ENCODE results near the gene DNAJC27. TPM values are rescaled to one million over a fixed set of nuclear protein-coding genes. Genes with fewer than 3 reads are reported as not detected.

DNAJC27 gene
- total RNA-seq, 2 donors from 2014 or later: 6.2 to 6.5 TPM

GRCh38 chr2:24955921-24956320 is 15.8 kb downstream of the DNAJC27 start:
- peaks cover 75% of the 10 kb centered on the region for H3K36me3 Mint-ChIP-seq (ENCODE audit: low read depth)

GRCh38 chr2:24955232-24955631 is 16.5 kb downstream of the DNAJC27 start:
- Histone ChIP-seq H3K27ac (ENCODE audit: low read depth, low read length) (no peak overlapping the region), H3K27me3 (ENCODE audit: control insufficient read depth, insufficient read depth, low read length, poor library complexity, severe bottlenecking) (no peaks in the 10 kb centered on the region), H3K4me1 (ENCODE audit: control insufficient read depth, insufficient read depth, low read length) (no peaks in the 10 kb centered on the region), H3K9me3 (ENCODE audit: control insufficient read depth, low read length) (peaks cover 22% of the 10 kb centered on the region), H3K4me3 (ENCODE audit: low read length) (no peak overlapping the region), H3K9ac (ENCODE audit: extremely low read depth, low read length, poor library complexity, severe bottlenecking) (no peak overlapping the region), H3K36me3 (ENCODE audit: control insufficient read depth, insufficient read depth, low read length) (peaks cover 64% of the 10 kb centered on the region)
- H3K4me1 Mint-ChIP-seq: no peaks in the 10 kb centered on the region
- H3K9me3 Mint-ChIP-seq: peaks cover 11% of the 10 kb centered on the region
- TF ChIP-seq CTCF (conservative IDR thresholded peaks at IDR 0.05): no peak
- no peak overlapping the region for H3K4me3 Mint-ChIP-seq
- no peak overlapping the region for H3K27ac Mint-ChIP-seq
- DNase-seq: no peak
- peaks cover 77% of the 10 kb centered on the region for H3K36me3 Mint-ChIP-seq (ENCODE audit: low read depth)
- H3K27me3 Mint-ChIP-seq (ENCODE audit: insufficient read depth): no peaks in the 10 kb centered on the region

More at GRCh38 chr2:24955921-24956320, 15.8 kb downstream of the DNAJC27 start:
- Mint-ChIP-seq H3K9me3 (peaks cover 11% of the 10 kb centered on the region), H3K4me1 (no peaks in the 10 kb centered on the region), H3K27me3 (ENCODE audit: insufficient read depth) (no peaks in the 10 kb centered on the region), H3K27ac (no peak overlapping the region), H3K4me3 (no peak overlapping the region)
- H3K9ac ChIP-seq (ENCODE audit: extremely low read depth, low read length, poor library complexity, severe bottlenecking): no peak overlapping the region
- no peak for TF ChIP-seq CTCF (conservative IDR thresholded peaks at IDR 0.05)
- peaks cover 67% of the 10 kb centered on the region for H3K36me3 ChIP-seq (ENCODE audit: control insufficient read depth, insufficient read depth, low read length)
- H3K9me3 ChIP-seq (ENCODE audit: control insufficient read depth, low read length): peaks cover 22% of the 10 kb centered on the region
- no peak overlapping the region for H3K4me3 ChIP-seq (ENCODE audit: low read length)
- H3K27ac ChIP-seq (ENCODE audit: low read depth, low read length): no peak overlapping the region
- H3K4me1 ChIP-seq (ENCODE audit: control insufficient read depth, insufficient read depth, low read length): no peaks in the 10 kb centered on the region
- DNase-seq: no peak
- no peaks in the 10 kb centered on the region for H3K27me3 ChIP-seq (ENCODE audit: control insufficient read depth, insufficient read depth, low read length, poor library complexity, severe bottlenecking)

- Histone ChIP-seq H3K9me3 (ENCODE audit: control insufficient read depth, low read length) (peaks cover 4% of the 10 kb centered on the region), H3K36me3 (ENCODE audit: control insufficient read depth, insufficient read depth, low read length) (peaks cover 27% of the 10 kb centered on the region), H3K9ac (ENCODE audit: extremely low read depth, low read length, poor library complexity, severe bottlenecking) (no peak overlapping the region), H3K4me1 (ENCODE audit: control insufficient read depth, insufficient read depth, low read length) (no peaks in the 10 kb centered on the region), H3K27me3 (ENCODE audit: control insufficient read depth, insufficient read depth, low read length, poor library complexity, severe bottlenecking) (no peaks in the 10 kb centered on the region), H3K4me3 (ENCODE audit: low read length) (no peak overlapping the region), H3K27ac (ENCODE audit: low read depth, low read length) (no peak overlapping the region)
- no peak for TF ChIP-seq CTCF (conservative IDR thresholded peaks at IDR 0.05)
- H3K4me1 Mint-ChIP-seq: no peaks in the 10 kb centered on the region
- H3K36me3 Mint-ChIP-seq (ENCODE audit: low read depth): peaks cover 44% of the 10 kb centered on the region
- 88% methylated on average over 4 of the region's 7 CpGs; no CpG with 5 or more reads in 1 of the 2 experiments for WGBS, 2 experiments (ENCODE audit: insufficient coverage in 1 of 2, insufficient read length in 1 of 2)
- H3K9me3 Mint-ChIP-seq: peaks cover 4% of the 10 kb centered on the region
- H3K4me3 Mint-ChIP-seq: no peak overlapping the region
- no peak overlapping the region for H3K27ac Mint-ChIP-seq
- no peak for DNase-seq
- no peaks in the 10 kb centered on the region for H3K27me3 Mint-ChIP-seq (ENCODE audit: insufficient read depth)
Observed at GRCh38 chr2:24950102-24950501, 21.7 kb downstream of the DNAJC27 start.
